Measurements from ENCODE around the gene ZNF865.
A peak's percentile ranks its signal among the peaks of the same experiment; 100 is the strongest.

Gene ZNF865

GRCh38 chr19:55576746-55577145 is 28.7 kb upstream of the ZNF865 start:
- ATAC-seq (ENCODE audit: insufficient read depth, low read depth) (no peak), DNase-seq (no peak)
- H3K4me3 ChIP-seq (ENCODE audit: low read depth in 1 of 2, low read length in 2 of 2): no peak overlapping the region
- peaks cover 23% of the 10 kb centered on the region for H3K79me2 ChIP-seq (ENCODE audit: insufficient read depth, low read length)
- no peaks in the 10 kb centered on the region for H4K20me1 ChIP-seq (ENCODE audit: insufficient read depth, low read length)
- H3K27ac ChIP-seq (ENCODE audit: low read length): no peak overlapping the region
- peaks cover 18% of the 10 kb centered on the region for H3K4me1 ChIP-seq (ENCODE audit: insufficient read depth, low read length)
- H3K9ac ChIP-seq (ENCODE audit: low read depth, low read length): no peak overlapping the region
- H3K9me3 ChIP-seq (ENCODE audit: insufficient read depth, low read length, severe bottlenecking): no peaks in the 10 kb centered on the region
- H3K36me3 ChIP-seq (ENCODE audit: insufficient read depth, low read length): peaks cover 12% of the 10 kb centered on the region
- no peaks in the 10 kb centered on the region for H3K27me3 ChIP-seq (ENCODE audit: insufficient read depth, low read length, poor library complexity)
- TF ChIP-seq CTCF (IDR thresholded peaks at IDR 0.05; ENCODE audit: borderline replicate concordance, extremely low read depth, low read length, poor library complexity, severe bottlenecking): no peak
- no peak for TF ChIP-seq EZH2 (IDR thresholded peaks at IDR 0.05; ENCODE audit: borderline replicate concordance, low read depth, low read length, severe bottlenecking)
- H3K4me2 ChIP-seq (ENCODE audit: insufficient read depth, low read length): no peak overlapping the region
- H2AFZ ChIP-seq (ENCODE audit: low read depth, low read length): no peak overlapping the region

- TF ChIP-seq CTCF (IDR thresholded peaks at IDR 0.05; ENCODE audit: borderline replicate concordance, extremely low read depth, low read length, poor library complexity, severe bottlenecking): no peak
- TF ChIP-seq EZH2 (IDR thresholded peaks at IDR 0.05; ENCODE audit: borderline replicate concordance, low read depth, low read length, severe bottlenecking): no peak
- H3K27ac ChIP-seq (ENCODE audit: low read length): no peak overlapping the region
- H3K4me1 ChIP-seq (ENCODE audit: insufficient read depth, low read length): peaks cover 18% of the 10 kb centered on the region
- no peak for DNase-seq
- no peak overlapping the region for H3K4me3 ChIP-seq (ENCODE audit: low read depth in 1 of 2, low read length in 2 of 2)
- H3K9me3 ChIP-seq (ENCODE audit: insufficient read depth, low read length, severe bottlenecking): no peaks in the 10 kb centered on the region
- H3K4me2 ChIP-seq (ENCODE audit: insufficient read depth, low read length): no peak overlapping the region
- ATAC-seq (ENCODE audit: insufficient read depth, low read depth): no peak
- no peak overlapping the region for H2AFZ ChIP-seq (ENCODE audit: low read depth, low read length)
- no peaks in the 10 kb centered on the region for H4K20me1 ChIP-seq (ENCODE audit: insufficient read depth, low read length)
- peaks cover 12% of the 10 kb centered on the region for H3K36me3 ChIP-seq (ENCODE audit: insufficient read depth, low read length)
- no peak overlapping the region for H3K9ac ChIP-seq (ENCODE audit: low read depth, low read length)
- peaks cover 23% of the 10 kb centered on the region for H3K79me2 ChIP-seq (ENCODE audit: insufficient read depth, low read length)
- H3K27me3 ChIP-seq (ENCODE audit: insufficient read depth, low read length, poor library complexity): no peaks in the 10 kb centered on the region
Observed at GRCh38 chr19:55578031-55578760, 27.3 kb upstream of the ZNF865 start.

GRCh38 chr19:55578761-55579747 is 26.4 kb upstream of the ZNF865 start:
- Histone ChIP-seq H3K27me3 (ENCODE audit: insufficient read depth, low read length, poor library complexity) (no peaks in the 10 kb centered on the region), H3K27ac (ENCODE audit: low read length) (peak overlapping the region; percentile 80; the same call in 1 of the 2 replicates), H2AFZ (ENCODE audit: low read depth, low read length) (no peak overlapping the region), H3K4me2 (ENCODE audit: insufficient read depth, low read length) (peak overlapping the region; percentile 95), H3K36me3 (ENCODE audit: insufficient read depth, low read length) (peaks cover 12% of the 10 kb centered on the region), H3K4me1 (ENCODE audit: insufficient read depth, low read length) (peaks cover 18% of the 10 kb centered on the region), H3K9ac (ENCODE audit: low read depth, low read length) (peak overlapping the region; percentile 75), H3K9me3 (ENCODE audit: insufficient read depth, low read length, severe bottlenecking) (no peaks in the 10 kb centered on the region), H3K79me2 (ENCODE audit: insufficient read depth, low read length) (peaks cover 23% of the 10 kb centered on the region), H3K4me3 (ENCODE audit: low read depth in 1 of 2, low read length in 2 of 2) (peak overlapping the region; percentile 61 to 70; a peak in 3 of 4 replicates), H4K20me1 (ENCODE audit: insufficient read depth, low read length) (no peaks in the 10 kb centered on the region)
- DNase-seq (no peak), ATAC-seq (ENCODE audit: insufficient read depth, low read depth) (no peak)
- no peak for TF ChIP-seq EZH2 (IDR thresholded peaks at IDR 0.05; ENCODE audit: borderline replicate concordance, low read depth, low read length, severe bottlenecking)
- no peak for TF ChIP-seq CTCF (IDR thresholded peaks at IDR 0.05; ENCODE audit: borderline replicate concordance, extremely low read depth, low read length, poor library complexity, severe bottlenecking)
